K562 (cell line): ENCODE results near the gene LYPD6B. TPM values are rescaled to one million over a fixed set of nuclear protein-coding genes. Genes with fewer than 3 reads are reported as not detected.

Experiments
- BMI1 ChIP-seq: fragments of 150-350 bp; IDR thresholded peaks from 2 replicates; pipeline ENCODE4 v1.6.1; 2014; ENCODE audit warnings: low read length
- HIVEP1 ChIP-seq: fragments of 250-450 bp; sonication (Bioruptor Pico); IDR thresholded peaks from 2 replicates; pipeline ENCODE4 v1.4.0; 2020; ENCODE audit warnings: mild to moderate bottlenecking
- HMGN3 ChIP-seq: IDR thresholded peaks from 2 replicates; pipeline ENCODE4 v1.6.1; 2011; ENCODE audit warnings: borderline replicate concordance, low read depth, mild to moderate bottlenecking, mixed read lengths, low read length; ENCODE audit not compliant: insufficient read length; ENCODE audit errors: extremely low read depth
- KDM1A ChIP-seq, 2 experiments: fragments of 450-650 bp; IDR thresholded peaks; 2 replicates each; pipeline ENCODE4 v1.6.1; 2016; ENCODE audit warnings: mild to moderate bottlenecking in 2 of 2
- MEIS2 ChIP-seq: fragments of 450-650 bp; IDR thresholded peaks from 2 replicates; pipeline ENCODE4 v1.6.1; 2014; ENCODE audit warnings: mild to moderate bottlenecking; ENCODE audit not compliant: partially characterized antibody
- MTA2 ChIP-seq: fragments of 450-650 bp; IDR thresholded peaks from 2 replicates; pipeline ENCODE4 v1.6.1; 2016; ENCODE audit warnings: low read depth
- TAL1 ChIP-seq: fragments of 450-650 bp; IDR thresholded peaks from 2 replicates; pipeline ENCODE4 v1.6.1; 2016; ENCODE audit warnings: mild to moderate bottlenecking
- TCF3 ChIP-seq: sonication (generic); formaldehyde crosslinking; IDR thresholded peaks from 2 replicates; pipeline ENCODE4 v1.4.0; 2020; ENCODE audit warnings: mild to moderate bottlenecking, missing genetic modification reagents
- polyA plus RNA-seq, 8 experiments: library from polyadenylated mRNA; depleted of rRNA in 4 of 8; stranded (reverse) in 5 of 8; unstranded in 3 of 8; fragments of >200 nt; fragmentation: Nextera tagmentation in 2 of 8; fragmentation: Illumina TruSeq in 1 of 8; extraction: Ambion mirVana in 2 of 8; extraction: Trizol in 1 of 8; gene quantifications; 2 replicates each; pipeline versions ENCODE4 v1.2.1 to v1.2.3, GENCODE V29; 2011 to 2014; ENCODE audit warnings: inconsistent platforms in 1 of 8, missing spikeins in 1 of 8
- total RNA-seq, 7 experiments: library from RNA; depleted of rRNA in 6 of 7; stranded (reverse); fragments of >200 nt in 6 of 7; fragmentation: Illumina TruSeq in 2 of 7; extraction: Trizol in 2 of 7; gene quantifications; 2 replicates each; pipeline versions ENCODE4 v1.2.1 to v1.2.3, GENCODE V29; 2011 to 2021; ENCODE audit warnings: low replicate concordance in 1 of 7
- TF ChIP-seq, protein P1 (sequence below): fragments of 250-450 bp; sonication (Bioruptor Pico); IDR thresholded peaks from 2 replicates; pipeline ENCODE4 v1.8.0; 2021; ENCODE audit warnings: moderate library complexity, mild to moderate bottlenecking, inconsistent platforms
- TF ChIP-seq, protein P2 (sequence below): fragments of 250-450 bp; sonication (Bioruptor Pico); IDR thresholded peaks from 2 replicates; pipeline ENCODE4 v1.5.0; 2020; ENCODE audit warnings: mild to moderate bottlenecking, borderline replicate concordance
- TF ChIP-seq, protein P3 (sequence below): fragments of 450-650 bp; IDR thresholded peaks from 2 replicates; pipeline ENCODE4 v1.6.1; 2016

Gene LYPD6B
- total and polyA plus RNA-seq, 9 of the 15 experiments (the other 6 are each of a cell fraction or from before 2014, with no cell fraction given), result not detected

DNA sequence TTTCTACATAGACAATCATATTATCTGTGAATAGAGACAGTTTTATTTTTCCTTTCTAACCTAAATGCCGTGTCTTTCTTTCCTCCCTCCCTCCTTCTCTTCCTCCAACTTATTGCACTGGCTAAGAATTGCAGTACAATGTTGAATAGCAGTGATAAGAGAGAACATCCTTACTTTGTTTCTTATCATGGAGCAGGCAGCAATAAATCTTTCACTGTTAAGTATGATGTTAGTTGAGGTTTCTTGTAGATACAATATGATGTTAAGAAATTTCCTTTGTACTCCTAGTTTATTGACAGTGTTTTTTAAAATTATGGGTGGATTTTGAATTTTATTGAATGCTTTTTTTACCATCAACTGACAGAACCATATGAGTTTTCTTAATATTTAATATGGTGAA, 6.0 kb downstream of the LYPD6B start (continued):
- TF ChIP-seq MEIS2 (peak; percentile 93), TAL1 (peak; percentile 51), HMGN3 (no peak), HIVEP1 (no peak), BMI1 (no peak), TCF3 (CRISPR knock-in tag) (peak; percentile 37; the same call in 1 of the 2 replicates), MTA2 (0 out of 2 replicates have a peak, but pooled peaks have one; percentile 24), KDM1A (IDR thresholded peaks at IDR 0.05) (peak; percentile 54 to 58)
- TF ChIP-seq, protein P1, sequence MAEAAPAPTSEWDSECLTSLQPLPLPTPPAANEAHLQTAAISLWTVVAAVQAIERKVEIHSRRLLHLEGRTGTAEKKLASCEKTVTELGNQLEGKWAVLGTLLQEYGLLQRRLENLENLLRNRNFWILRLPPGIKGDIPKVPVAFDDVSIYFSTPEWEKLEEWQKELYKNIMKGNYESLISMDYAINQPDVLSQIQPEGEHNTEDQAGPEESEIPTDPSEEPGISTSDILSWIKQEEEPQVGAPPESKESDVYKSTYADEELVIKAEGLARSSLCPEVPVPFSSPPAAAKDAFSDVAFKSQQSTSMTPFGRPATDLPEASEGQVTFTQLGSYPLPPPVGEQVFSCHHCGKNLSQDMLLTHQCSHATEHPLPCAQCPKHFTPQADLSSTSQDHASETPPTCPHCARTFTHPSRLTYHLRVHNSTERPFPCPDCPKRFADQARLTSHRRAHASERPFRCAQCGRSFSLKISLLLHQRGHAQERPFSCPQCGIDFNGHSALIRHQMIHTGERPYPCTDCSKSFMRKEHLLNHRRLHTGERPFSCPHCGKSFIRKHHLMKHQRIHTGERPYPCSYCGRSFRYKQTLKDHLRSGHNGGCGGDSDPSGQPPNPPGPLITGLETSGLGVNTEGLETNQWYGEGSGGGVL (CRISPR knock-in tag), result no peak
- TF ChIP-seq, protein P2, sequence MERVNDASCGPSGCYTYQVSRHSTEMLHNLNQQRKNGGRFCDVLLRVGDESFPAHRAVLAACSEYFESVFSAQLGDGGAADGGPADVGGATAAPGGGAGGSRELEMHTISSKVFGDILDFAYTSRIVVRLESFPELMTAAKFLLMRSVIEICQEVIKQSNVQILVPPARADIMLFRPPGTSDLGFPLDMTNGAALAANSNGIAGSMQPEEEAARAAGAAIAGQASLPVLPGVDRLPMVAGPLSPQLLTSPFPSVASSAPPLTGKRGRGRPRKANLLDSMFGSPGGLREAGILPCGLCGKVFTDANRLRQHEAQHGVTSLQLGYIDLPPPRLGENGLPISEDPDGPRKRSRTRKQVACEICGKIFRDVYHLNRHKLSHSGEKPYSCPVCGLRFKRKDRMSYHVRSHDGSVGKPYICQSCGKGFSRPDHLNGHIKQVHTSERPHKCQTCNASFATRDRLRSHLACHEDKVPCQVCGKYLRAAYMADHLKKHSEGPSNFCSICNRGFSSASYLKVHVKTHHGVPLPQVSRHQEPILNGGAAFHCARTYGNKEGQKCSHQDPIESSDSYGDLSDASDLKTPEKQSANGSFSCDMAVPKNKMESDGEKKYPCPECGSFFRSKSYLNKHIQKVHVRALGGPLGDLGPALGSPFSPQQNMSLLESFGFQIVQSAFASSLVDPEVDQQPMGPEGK (CRISPR knock-in tag), result no peak
- TF ChIP-seq, protein P3, sequence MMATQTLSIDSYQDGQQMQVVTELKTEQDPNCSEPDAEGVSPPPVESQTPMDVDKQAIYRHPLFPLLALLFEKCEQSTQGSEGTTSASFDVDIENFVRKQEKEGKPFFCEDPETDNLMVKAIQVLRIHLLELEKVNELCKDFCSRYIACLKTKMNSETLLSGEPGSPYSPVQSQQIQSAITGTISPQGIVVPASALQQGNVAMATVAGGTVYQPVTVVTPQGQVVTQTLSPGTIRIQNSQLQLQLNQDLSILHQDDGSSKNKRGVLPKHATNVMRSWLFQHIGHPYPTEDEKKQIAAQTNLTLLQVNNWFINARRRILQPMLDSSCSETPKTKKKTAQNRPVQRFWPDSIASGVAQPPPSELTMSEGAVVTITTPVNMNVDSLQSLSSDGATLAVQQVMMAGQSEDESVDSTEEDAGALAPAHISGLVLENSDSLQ, result peak; percentile 43; the same call in 1 of the 2 replicates
- TF ChIP-seq, all 486 proteins: peak for 15
